Natural killer cell (primary cell): ENCODE measurements around the gene CLDN34. TPM values are rescaled to one million over a fixed set of nuclear protein-coding genes. Genes with fewer than 3 reads are reported as not detected.

ENCODE experiments used
- ATAC-seq, 3 donors: fragments of 150-1000 bp in 2 of 3; fragments of 200-7000 bp in 1 of 3; cut with Tn5 transposase; 1 replicate in 1 of 3; 2 replicates in 2 of 3; pipeline ENCODE4 v1.10.0; 2021; ENCODE audit warnings: mild to moderate bottlenecking in 2 of 3, moderate library complexity in 2 of 3
- DNase-seq, 2 donors: peaks; one replicate each; pipeline versions ENCODE4 v3.0.0 to v3.0.0-alpha.2; 2013 to 2021; ENCODE audit warnings: mixed read lengths in 1 of 2
- H3K27ac ChIP-seq: one replicate; pipeline ENCODE4 v1.5.1; 2013; ENCODE audit warnings: mild to moderate bottlenecking, low read length
- H3K27me3 ChIP-seq: one replicate; pipeline ENCODE4 v1.6.1; 2013; ENCODE audit warnings: low read length; ENCODE audit not compliant: control insufficient read depth, insufficient read depth
- H3K36me3 ChIP-seq: one replicate; pipeline ENCODE4 v1.6.1; 2013; ENCODE audit warnings: low read length; ENCODE audit not compliant: control insufficient read depth, insufficient read depth
- H3K4me1 ChIP-seq: one replicate; pipeline ENCODE4 v1.6.1; 2013; ENCODE audit warnings: low read length; ENCODE audit not compliant: control insufficient read depth, insufficient read depth
- H3K4me3 ChIP-seq: one replicate; pipeline ENCODE4 v1.5.1; 2013; ENCODE audit warnings: low read length
- H3K9me3 ChIP-seq: one replicate; pipeline ENCODE4 v1.6.1; 2013; ENCODE audit warnings: low read length; ENCODE audit not compliant: control insufficient read depth, insufficient read depth
- H3K27ac Mint-ChIP-seq, 2 donors: one replicate each; pipeline ENCODE4 v1.8.0; 2022; ENCODE audit warnings: mild to moderate bottlenecking in 2 of 2, mixed read lengths in 2 of 2, moderate library complexity in 1 of 2
- H3K27me3 Mint-ChIP-seq, 2 donors: one replicate each; pipeline ENCODE4 v1.8.0; 2022; ENCODE audit warnings: low read depth in 2 of 2, mixed read lengths in 2 of 2
- H3K36me3 Mint-ChIP-seq: one replicate; pipeline ENCODE4 v1.8.0; 2022; ENCODE audit warnings: mixed read lengths
- H3K4me1 Mint-ChIP-seq, 2 donors: one replicate each; pipeline ENCODE4 v1.8.0; 2022; ENCODE audit warnings: mixed read lengths in 2 of 2
- H3K4me3 Mint-ChIP-seq: one replicate; pipeline ENCODE4 v1.8.0; 2022; ENCODE audit warnings: mild to moderate bottlenecking, moderate library complexity, mixed read lengths
- H3K9me3 Mint-ChIP-seq, 2 donors: one replicate each; pipeline ENCODE4 v1.8.0; 2022; ENCODE audit warnings: mixed read lengths in 2 of 2
- WGBS: methylation state at CpG from one replicate; pipeline ENCODE4 v1.1.7; 2013; ENCODE audit warnings: missing lambda C conversion rate; ENCODE audit not compliant: insufficient coverage; 5-methylcytosine and 5-hydroxymethylcytosine counted together
- intact Hi-C: fragments of 100-400 bp; cut with micrococcal nuclease; formaldehyde crosslinking; loops from one replicate; pipeline ENCODE4 v1.14.2; 2022
- total RNA-seq, 4 donors: library from RNA; stranded (reverse); fragments of 120-200 nt in 1 of 4; gene quantifications; one replicate each; pipeline versions ENCODE4 v1.2.3 to v1.2.4, GENCODE V29; 2013 to 2022
- TF ChIP-seq, protein P1 (sequence below): fragments of 200-600 bp; IDR thresholded peaks from one replicate; pipeline ENCODE4 v1.8.0; 2022; ENCODE audit warnings: antibody characterized with exemption

CLDN34 gene
- total RNA-seq, 3 donors from 2014 or later (not counting 1 experiment from before 2014, with no cell fraction given), result not detected

DNA sequence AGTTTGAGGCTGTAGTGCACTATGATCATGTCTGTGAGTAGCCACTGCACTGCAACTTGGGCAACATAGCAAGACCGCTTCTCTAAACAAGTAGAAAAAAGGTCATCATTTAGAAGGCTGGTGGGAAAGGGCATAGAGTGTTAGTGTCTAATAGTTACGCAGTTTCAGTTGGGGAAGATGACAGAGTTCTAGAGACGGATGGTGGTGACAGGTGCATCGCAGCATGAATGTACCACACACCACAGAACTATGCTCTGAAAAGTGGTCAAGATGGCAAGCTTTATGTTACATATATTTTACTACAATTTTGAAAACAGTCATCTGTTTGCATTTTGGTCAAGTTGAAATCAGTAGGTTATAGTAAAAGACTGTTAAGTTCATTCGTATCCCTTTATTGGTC lies 23.7 kb upstream of the CLDN34 start:
- intact Hi-C loops, result no loop called here
- TF ChIP-seq, protein P1, sequence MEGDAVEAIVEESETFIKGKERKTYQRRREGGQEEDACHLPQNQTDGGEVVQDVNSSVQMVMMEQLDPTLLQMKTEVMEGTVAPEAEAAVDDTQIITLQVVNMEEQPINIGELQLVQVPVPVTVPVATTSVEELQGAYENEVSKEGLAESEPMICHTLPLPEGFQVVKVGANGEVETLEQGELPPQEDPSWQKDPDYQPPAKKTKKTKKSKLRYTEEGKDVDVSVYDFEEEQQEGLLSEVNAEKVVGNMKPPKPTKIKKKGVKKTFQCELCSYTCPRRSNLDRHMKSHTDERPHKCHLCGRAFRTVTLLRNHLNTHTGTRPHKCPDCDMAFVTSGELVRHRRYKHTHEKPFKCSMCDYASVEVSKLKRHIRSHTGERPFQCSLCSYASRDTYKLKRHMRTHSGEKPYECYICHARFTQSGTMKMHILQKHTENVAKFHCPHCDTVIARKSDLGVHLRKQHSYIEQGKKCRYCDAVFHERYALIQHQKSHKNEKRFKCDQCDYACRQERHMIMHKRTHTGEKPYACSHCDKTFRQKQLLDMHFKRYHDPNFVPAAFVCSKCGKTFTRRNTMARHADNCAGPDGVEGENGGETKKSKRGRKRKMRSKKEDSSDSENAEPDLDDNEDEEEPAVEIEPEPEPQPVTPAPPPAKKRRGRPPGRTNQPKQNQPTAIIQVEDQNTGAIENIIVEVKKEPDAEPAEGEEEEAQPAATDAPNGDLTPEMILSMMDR, result no peak
- no peak overlapping the region for H3K27ac ChIP-seq
- Mint-ChIP-seq H3K9me3 (no peaks in the 10 kb centered on the region), H3K4me1 (peaks cover 11 to 13% of the 10 kb centered on the region in 2 donors), H3K4me3 (no peak overlapping the region), H3K36me3 (no peaks in the 10 kb centered on the region), H3K27me3 (peaks cover 3 to 13% of the 10 kb centered on the region in 2 donors), H3K27ac (no peak overlapping the region)
- H3K4me3 ChIP-seq, result no peak overlapping the region
- ATAC-seq (no peak), DNase-seq (no peak)
- 86% methylated on average over 1 of the region's 5 CpGs for WGBS
- H3K4me1 ChIP-seq, result peaks cover 30% of the 10 kb centered on the region
- H3K27me3 ChIP-seq, result no peaks in the 10 kb centered on the region
- no peaks in the 10 kb centered on the region for H3K36me3 ChIP-seq
- H3K9me3 ChIP-seq, result no peaks in the 10 kb centered on the region

DNA sequence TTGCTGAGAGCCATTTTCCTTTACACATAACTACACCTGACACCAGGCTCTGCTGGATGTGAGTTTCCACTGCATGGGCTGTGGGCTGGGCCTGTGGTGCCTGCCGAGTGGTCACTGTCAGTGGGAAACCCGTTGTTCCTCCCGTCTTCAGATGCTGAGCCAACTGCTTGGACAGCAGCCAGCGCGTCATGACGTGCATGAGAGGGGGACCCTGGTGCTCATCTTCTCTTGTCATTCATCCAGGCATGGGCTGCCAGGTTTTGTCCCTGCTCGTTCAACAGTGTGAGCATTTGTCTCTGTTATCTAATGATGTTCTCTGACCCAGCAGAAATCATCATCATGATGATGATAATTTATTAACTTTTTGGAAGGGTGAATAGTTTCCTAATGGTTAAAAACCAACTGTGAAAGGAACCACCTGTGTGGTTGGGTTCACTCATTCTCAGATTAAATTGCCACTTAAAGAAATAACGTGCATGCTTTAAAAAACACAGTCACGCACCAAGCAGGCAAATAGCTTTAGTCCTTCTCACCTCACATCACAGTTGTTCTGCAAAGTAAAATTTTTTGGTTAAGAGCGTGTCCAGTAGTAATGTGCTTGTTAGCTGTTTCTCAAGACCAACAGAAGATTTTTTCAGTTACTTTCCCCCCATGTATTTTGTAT lies 19.9 kb upstream of the CLDN34 start:
- H3K27me3 Mint-ChIP-seq, result peaks cover 3 to 28% of the 10 kb centered on the region in 2 donors
- Histone ChIP-seq H3K27ac (no peak overlapping the region), H3K27me3 (no peaks in the 10 kb centered on the region), H3K4me3 (no peak overlapping the region), H3K9me3 (no peaks in the 10 kb centered on the region), H3K4me1 (peaks cover 6% of the 10 kb centered on the region), H3K36me3 (no peaks in the 10 kb centered on the region)
- TF ChIP-seq, protein P1, result no peak
- H3K36me3 Mint-ChIP-seq, result no peaks in the 10 kb centered on the region
- no peak overlapping the region for H3K27ac Mint-ChIP-seq
- DNase-seq (no peak), ATAC-seq (no peak)
- H3K9me3 Mint-ChIP-seq, result no peaks in the 10 kb centered on the region
- intact Hi-C loops, result no loop called here
- 52% methylated on average over 7 of the region's 10 CpGs for WGBS
- no peak overlapping the region for H3K4me3 Mint-ChIP-seq
- peaks cover 4 to 6% of the 10 kb centered on the region in 2 donors for H3K4me1 Mint-ChIP-seq

DNA sequence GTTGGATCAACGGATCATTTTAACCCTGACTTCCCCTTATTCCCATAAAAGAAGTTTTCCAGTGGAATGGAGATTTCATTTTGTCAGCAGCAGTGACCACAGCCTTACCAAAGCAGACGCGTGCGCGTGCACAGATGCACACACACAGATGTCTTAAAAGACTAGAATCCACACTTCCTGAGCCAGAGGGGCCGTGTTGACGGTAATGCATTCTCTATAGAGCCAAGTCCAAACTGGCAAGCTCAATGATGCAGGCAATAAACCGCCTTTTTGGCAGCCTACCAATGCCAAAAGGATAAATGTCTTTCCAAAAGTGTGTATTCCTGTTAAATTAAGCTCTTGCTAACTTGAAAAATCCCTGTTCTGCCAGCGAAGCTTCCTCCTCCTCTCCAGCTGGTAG lies 18.8 kb upstream of the CLDN34 start:
- H3K27me3 ChIP-seq, result no peaks in the 10 kb centered on the region
- intact Hi-C loops, result no loop called here

More for the DNA sequence above, 18.8 kb upstream of the CLDN34 start:
- WGBS, result 42% methylated on average over 8 of the region's 9 CpGs
- Mint-ChIP-seq H3K9me3 (no peaks in the 10 kb centered on the region), H3K4me1 (no peaks in the 10 kb centered on the region), H3K36me3 (no peaks in the 10 kb centered on the region), H3K4me3 (no peak overlapping the region), H3K27me3 (peaks cover under 1 to 28% of the 10 kb centered on the region in 2 donors), H3K27ac (no peak overlapping the region)
- TF ChIP-seq, protein P1, result no peak
- Histone ChIP-seq H3K36me3 (no peaks in the 10 kb centered on the region), H3K4me3 (no peak overlapping the region), H3K27ac (no peak overlapping the region), H3K9me3 (peaks cover 7% of the 10 kb centered on the region), H3K4me1 (no peaks in the 10 kb centered on the region)
- DNase-seq (no peak), ATAC-seq (no peak)
